Stimulated activated effector memory CD8-positive, alpha-beta T cell treated with anti-CD3 and anti-CD28 coated beads, Interleukin-12 subunit alpha, Interleukin-12 subunit beta, amount 100 ng/mL, for 72 hours (primary cell): ENCODE data around the gene NKAIN2.

Experiments used
- ATAC-seq: fragments of 150-1000 bp; cut with Tn5 transposase; 2 replicates; pipeline ENCODE4 v1.10.0; 2021
- DNase-seq, 2 donors: peaks; one replicate each; pipeline ENCODE4 v3.0.0; 2021 to 2022; ENCODE audit warnings: low spot score in 2 of 2
- H3K27ac Mint-ChIP-seq: one replicate; pipeline ENCODE4 v1.8.0; 2022; ENCODE audit warnings: mild to moderate bottlenecking, mixed read lengths
- H3K36me3 Mint-ChIP-seq: one replicate; pipeline ENCODE4 v1.8.0; 2022; ENCODE audit warnings: mild to moderate bottlenecking, mixed read lengths
- H3K4me1 Mint-ChIP-seq: one replicate; pipeline ENCODE4 v1.8.0; 2022; ENCODE audit warnings: mixed read lengths
- H3K4me3 Mint-ChIP-seq: one replicate; pipeline ENCODE4 v1.8.0; 2022; ENCODE audit warnings: mild to moderate bottlenecking, mixed read lengths
- H3K9me3 Mint-ChIP-seq: one replicate; pipeline ENCODE4 v1.8.0; 2022; ENCODE audit warnings: mixed read lengths

NKAIN2 gene

DNA sequence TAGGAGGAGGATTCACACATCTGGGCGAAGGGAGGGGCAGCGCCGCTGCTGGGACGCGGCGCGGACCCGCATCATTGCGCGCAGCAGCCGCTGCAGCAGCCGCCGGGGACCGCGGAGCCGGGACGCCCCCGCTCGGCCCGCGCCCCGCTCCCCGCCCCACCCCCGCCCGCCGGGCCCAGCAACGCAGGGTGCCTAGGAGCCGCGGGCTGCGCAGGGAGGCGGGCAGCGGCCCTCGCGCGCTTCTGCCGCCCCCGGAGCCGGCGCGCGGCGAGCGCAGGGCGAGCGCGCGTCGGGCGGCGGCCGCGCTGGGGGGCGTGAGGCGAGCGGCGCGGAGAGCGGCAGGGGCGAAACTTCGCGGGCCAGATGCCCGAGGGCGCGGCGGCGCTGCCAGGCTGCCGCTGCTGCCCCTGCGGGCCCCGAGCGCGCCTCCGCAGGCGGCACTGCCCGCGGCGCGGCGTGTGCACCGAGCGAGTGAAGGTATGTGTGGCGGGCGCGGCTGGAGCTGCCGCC lies at the start of gene NKAIN2:
TSS of gene NKAIN2 (plus strand) at position 362 of the 510 bp plus-strand sequence.
- Mint-ChIP-seq H3K27ac (no peak within 1 kb of the TSS), H3K4me3 (peak within 1 kb of the TSS; percentile 41), H3K4me1 (no peaks in the 10 kb centered on the region), H3K36me3 (no peaks in the 10 kb centered on the region), H3K9me3 (peaks cover 2% of the 10 kb centered on the region)
- ATAC-seq, result peak; percentile 12
- no peak for DNase-seq

DNA sequence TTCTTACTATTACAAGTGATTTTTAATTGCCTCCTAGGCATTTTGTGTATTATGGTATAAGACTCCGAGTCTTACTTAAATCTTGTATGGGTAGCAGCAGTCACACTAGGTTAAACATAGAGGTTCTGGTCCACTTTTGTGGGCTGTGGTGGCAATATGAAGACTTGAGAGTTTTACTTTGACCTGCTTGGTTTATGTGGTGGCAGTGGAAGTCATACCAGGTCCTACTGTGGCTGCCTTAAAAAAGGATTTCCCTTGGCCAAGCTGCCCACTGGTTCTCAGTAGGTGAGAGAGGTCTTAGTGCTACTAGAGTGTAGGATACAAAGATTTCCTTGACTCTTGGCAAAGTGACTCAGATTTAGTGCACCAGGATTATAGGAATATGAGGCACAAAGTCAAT lies 44.2 kb upstream of the NKAIN2 start:
- no peaks in the 10 kb centered on the region for H3K36me3 Mint-ChIP-seq
- no peaks in the 10 kb centered on the region for H3K4me1 Mint-ChIP-seq
- H3K27ac Mint-ChIP-seq, result no peak overlapping the region
- no peak for DNase-seq
- H3K9me3 Mint-ChIP-seq, result peaks cover 3% of the 10 kb centered on the region
- no peak for ATAC-seq
- H3K4me3 Mint-ChIP-seq, result no peak overlapping the region

DNA sequence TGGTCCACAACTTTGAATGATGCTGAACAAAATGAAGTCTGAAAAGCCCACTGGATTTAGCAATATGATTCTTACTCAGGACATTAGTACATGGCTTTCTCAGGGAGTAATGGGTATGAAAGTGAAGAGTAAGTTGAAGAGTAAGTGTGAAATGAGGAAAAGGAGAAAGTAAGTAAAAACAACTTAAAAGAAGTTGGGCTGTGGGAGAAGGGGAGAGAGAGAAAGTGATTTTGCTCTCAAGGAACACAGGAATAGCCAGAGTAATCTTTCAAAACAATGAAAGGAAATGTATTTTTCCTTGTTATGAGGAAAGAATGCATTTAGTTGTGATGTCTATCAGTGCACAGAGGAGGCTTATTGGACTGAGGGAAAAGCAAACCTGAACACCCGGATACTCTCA lies 39.8 kb upstream of the NKAIN2 start:
- Mint-ChIP-seq H3K27ac (no peak overlapping the region), H3K9me3 (no peaks in the 10 kb centered on the region), H3K4me1 (no peaks in the 10 kb centered on the region), H3K4me3 (no peak overlapping the region), H3K36me3 (no peaks in the 10 kb centered on the region)
- DNase-seq (no peak), ATAC-seq (no peak)

DNA sequence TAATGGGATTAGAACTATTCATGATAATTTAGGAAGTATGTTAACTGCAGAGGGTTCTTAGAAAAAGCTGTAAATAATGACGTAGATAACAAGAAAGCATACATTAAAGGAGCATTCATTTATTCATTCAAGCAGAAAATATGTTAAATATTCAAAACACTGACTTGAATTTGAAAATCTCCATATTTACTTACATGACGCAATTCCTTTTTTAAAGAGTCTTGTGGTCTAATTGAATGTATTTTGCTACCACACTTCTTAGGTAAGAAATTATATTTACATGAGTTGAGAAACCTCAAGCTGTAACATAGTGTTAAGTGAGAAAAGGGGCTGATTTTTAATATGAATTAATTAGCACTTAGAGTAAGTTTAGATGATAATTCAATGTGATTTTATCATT lies 38.9 kb upstream of the NKAIN2 start:
- no peaks in the 10 kb centered on the region for H3K4me1 Mint-ChIP-seq
- H3K27ac Mint-ChIP-seq, result no peak overlapping the region
- no peaks in the 10 kb centered on the region for H3K9me3 Mint-ChIP-seq
- no peak for ATAC-seq
- no peaks in the 10 kb centered on the region for H3K36me3 Mint-ChIP-seq
- no peak overlapping the region for H3K4me3 Mint-ChIP-seq
- DNase-seq, result no peak

DNA sequence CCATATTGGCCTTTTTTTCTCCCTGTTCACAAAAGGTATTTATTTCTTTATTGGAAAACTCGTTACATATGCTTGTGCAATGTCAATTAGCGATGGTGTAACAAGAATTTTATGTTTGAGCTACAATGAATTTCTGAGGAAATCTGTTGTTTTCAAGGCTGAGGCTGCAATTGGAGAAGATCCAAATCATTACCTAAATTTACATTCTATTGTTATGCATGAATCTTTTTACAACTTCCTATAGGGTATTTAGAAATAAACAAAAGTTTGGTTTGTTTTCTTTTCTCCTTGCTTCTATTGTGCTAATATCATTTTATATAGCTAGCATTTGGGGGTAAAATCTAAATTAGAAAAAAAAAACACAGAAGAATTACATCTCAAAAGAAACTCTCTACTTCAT lies 34.7 kb upstream of the NKAIN2 start:
- H3K4me1 Mint-ChIP-seq, result no peaks in the 10 kb centered on the region
- no peak for ATAC-seq
- no peak overlapping the region for H3K4me3 Mint-ChIP-seq
- no peak overlapping the region for H3K27ac Mint-ChIP-seq
- H3K36me3 Mint-ChIP-seq, result no peaks in the 10 kb centered on the region
- DNase-seq, result no peak
- H3K9me3 Mint-ChIP-seq, result no peaks in the 10 kb centered on the region

DNA sequence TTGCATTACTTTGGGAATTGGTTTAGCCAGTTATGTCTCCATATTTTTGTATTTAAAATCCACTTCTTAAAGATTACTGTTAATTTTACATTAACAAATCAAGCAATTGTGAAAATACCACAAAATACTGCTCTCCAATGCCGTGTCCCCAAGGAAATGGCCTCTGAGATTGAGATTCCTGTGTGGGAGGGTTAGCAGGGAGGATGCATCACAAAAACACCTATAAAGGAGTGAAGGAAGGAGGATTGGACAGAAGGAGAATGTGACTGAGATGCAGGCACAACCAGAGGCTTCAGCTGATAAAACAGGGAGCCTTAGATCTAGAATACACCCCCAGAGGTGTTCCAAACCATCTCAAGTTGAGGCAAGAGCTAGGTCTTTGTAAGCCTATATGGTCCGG lies 34.2 kb upstream of the NKAIN2 start:
- ATAC-seq, result no peak
- no peak overlapping the region for H3K27ac Mint-ChIP-seq

DNA sequence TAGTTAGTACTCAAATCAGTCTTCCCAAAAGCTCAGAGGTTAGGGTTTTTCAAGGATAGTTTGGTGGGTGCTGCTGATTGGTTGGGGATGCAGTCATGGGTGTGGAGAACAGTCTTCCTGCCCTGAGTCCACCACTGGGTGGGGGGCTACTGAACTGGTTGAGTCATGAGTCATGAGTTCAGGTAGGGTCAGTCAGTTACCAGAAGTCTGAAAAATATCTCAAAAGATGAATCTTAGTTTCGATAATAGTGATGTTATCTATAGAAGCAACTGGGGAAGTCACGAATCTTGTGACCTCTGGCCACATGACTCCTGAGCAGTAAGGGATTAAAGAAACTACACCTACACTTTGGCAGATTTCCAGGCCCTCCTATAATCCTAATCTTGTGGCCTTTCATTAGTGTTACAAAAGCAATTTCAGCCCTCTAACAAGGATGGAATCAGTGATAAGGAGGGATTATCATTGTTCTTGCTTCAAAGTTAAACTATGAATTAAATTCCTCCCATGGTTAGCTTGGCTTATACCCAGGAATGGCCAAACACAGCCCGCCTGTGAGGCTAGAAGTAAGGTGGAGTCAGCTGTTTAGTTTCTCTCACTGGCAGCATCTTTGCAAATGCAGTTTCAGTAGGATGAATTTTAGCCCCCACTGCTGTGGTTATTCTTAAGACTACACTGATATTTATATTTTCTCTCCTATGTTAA lies 33.3 kb upstream of the NKAIN2 start:
- H3K27ac Mint-ChIP-seq, result no peak overlapping the region

More for the DNA sequence above, 34.2 kb upstream of the NKAIN2 start:
- Mint-ChIP-seq H3K9me3 (no peaks in the 10 kb centered on the region), H3K4me1 (no peaks in the 10 kb centered on the region), H3K4me3 (no peak overlapping the region), H3K36me3 (no peaks in the 10 kb centered on the region)
- DNase-seq, result no peak

DNA sequence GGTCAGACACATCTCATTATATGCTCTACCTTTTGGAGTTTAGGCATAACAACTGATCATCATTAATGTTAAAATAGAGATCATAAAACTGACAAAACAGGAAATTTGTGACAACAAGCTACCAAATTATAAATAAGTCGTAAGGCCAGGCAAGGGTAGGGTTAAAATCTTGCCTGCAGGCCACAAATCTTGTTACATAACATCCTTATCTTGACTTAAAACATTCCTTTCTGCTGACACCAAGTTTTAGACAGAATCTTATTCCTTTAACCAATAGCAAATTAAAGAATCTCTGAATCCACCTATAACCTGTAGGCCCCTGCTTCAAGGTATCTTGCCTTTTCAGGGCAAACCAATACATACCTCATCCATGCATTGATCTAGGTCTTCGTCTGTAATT lies 32.5 kb upstream of the NKAIN2 start:
- Mint-ChIP-seq H3K27ac (no peak overlapping the region), H3K9me3 (peaks cover 8% of the 10 kb centered on the region), H3K36me3 (no peaks in the 10 kb centered on the region), H3K4me1 (no peaks in the 10 kb centered on the region), H3K4me3 (no peak overlapping the region)
- no peak for ATAC-seq
- DNase-seq, result no peak

More for the DNA sequence above, 33.3 kb upstream of the NKAIN2 start:
- H3K4me1 Mint-ChIP-seq, result no peaks in the 10 kb centered on the region
- DNase-seq (no peak), ATAC-seq (no peak)
- peaks cover 6% of the 10 kb centered on the region for H3K9me3 Mint-ChIP-seq
- H3K4me3 Mint-ChIP-seq, result no peak overlapping the region
- H3K36me3 Mint-ChIP-seq, result no peaks in the 10 kb centered on the region

DNA sequence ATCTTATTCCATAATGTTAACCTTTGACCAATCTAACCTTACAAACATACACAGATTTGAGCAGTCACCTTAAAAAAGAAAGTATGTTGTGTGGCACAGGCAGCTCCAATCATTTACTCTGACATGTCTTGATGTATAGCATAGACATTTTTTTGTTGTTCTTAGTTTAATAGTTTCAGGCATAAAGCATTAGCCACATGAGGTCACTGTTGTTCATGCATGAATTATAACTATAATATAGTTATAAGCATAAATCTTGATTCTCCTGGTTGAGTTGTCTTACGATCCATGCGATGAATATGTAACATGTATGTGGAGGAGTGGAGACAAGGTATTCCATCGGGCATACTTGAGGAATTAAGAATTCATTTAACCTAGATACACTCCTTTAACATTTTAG lies 26.1 kb upstream of the NKAIN2 start:
- ATAC-seq (no peak), DNase-seq (no peak)
- Mint-ChIP-seq H3K9me3 (peaks cover 16% of the 10 kb centered on the region), H3K36me3 (no peaks in the 10 kb centered on the region), H3K4me3 (no peak overlapping the region), H3K27ac (no peak overlapping the region), H3K4me1 (no peaks in the 10 kb centered on the region)

DNA sequence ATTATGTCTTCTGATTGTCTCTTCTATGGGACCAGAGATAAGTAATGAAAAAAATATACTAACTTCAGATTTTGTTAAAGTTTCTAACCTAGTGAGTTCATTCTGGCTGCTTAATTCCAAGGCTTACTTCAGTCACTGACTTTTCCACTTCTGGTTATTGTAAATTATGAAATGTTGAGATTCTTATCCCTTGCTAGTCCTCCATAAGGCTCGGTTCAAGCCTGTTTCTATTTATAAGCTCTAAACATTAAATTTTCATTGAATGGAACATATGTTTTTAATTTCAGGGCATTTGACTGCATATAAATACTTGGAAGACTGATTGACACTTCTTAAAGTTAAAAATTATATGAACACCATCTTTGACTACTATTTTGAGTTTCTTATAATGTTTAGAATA lies 23.6 kb upstream of the NKAIN2 start:
- ATAC-seq, result no peak
- Mint-ChIP-seq H3K4me3 (no peak overlapping the region), H3K9me3 (peaks cover 11% of the 10 kb centered on the region), H3K27ac (no peak overlapping the region), H3K36me3 (no peaks in the 10 kb centered on the region), H3K4me1 (no peaks in the 10 kb centered on the region)
- no peak for DNase-seq

DNA sequence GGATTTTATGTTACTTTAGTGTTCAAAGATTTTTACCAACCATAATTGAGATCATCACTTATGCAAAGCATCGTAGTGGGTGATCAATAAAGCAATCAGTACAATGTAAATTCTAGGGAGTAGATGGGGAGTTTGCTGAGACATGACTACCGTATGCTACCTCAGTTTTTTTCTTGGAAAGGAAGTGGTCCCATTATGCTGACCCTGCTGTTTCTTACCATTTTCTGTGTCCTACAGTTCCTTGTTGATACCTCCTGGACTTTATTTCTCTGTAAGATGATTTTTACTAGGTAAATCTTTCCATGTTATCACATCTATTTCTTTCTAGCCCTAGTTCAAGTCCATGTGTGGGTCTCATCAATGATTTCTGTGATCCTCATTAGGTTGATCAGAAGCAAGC lies 19.3 kb upstream of the NKAIN2 start:
- no peak for DNase-seq
- Mint-ChIP-seq H3K9me3 (peaks cover 9% of the 10 kb centered on the region), H3K4me3 (no peak overlapping the region), H3K4me1 (no peaks in the 10 kb centered on the region), H3K27ac (no peak overlapping the region), H3K36me3 (no peaks in the 10 kb centered on the region)
- no peak for ATAC-seq

DNA sequence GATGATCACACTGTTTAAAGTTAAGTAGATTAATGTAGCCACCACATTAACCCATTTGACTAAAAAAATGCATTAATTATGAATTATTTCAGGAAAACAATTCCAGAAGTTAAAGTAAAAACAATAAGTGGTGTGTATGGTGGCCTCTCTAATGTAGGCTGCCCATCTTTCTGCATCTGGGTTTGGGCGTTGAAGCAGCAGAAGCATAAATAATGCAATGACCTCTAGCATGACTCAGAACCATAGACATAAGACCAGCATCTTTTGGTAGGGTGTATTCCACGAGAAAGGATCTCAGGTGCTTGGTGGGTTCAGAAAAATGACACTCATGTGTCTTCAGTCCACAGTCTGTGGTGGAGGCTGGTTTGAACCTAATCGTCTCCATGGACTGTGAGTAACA lies 18.6 kb upstream of the NKAIN2 start:
- H3K36me3 Mint-ChIP-seq, result no peaks in the 10 kb centered on the region
- H3K4me3 Mint-ChIP-seq, result no peak overlapping the region
- peaks cover 13% of the 10 kb centered on the region for H3K9me3 Mint-ChIP-seq
- no peaks in the 10 kb centered on the region for H3K4me1 Mint-ChIP-seq
- no peak overlapping the region for H3K27ac Mint-ChIP-seq
- DNase-seq (no peak), ATAC-seq (no peak)

DNA sequence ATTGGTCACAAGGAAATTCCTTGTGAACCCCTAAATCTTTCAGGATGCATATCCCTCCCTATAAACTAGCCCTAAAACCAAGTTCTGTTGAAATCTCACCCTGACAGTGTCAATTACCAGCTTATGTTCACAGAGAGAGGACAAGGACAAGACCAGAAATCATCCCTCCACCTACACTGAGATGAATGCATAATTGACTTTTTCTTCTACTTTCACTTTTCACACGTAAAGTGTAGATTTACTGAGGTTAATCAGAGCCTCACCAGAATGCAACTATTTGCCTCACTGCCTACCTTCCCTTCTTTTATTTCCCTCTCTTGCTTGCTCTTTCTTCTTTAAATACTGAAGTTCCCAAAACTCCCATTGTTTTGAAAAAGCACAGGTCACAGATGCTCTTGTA lies 15.3 kb upstream of the NKAIN2 start:
- Mint-ChIP-seq H3K36me3 (no peaks in the 10 kb centered on the region), H3K27ac (no peak overlapping the region), H3K9me3 (peaks cover 11% of the 10 kb centered on the region), H3K4me1 (no peaks in the 10 kb centered on the region), H3K4me3 (no peak overlapping the region)
- ATAC-seq (no peak), DNase-seq (no peak)

DNA sequence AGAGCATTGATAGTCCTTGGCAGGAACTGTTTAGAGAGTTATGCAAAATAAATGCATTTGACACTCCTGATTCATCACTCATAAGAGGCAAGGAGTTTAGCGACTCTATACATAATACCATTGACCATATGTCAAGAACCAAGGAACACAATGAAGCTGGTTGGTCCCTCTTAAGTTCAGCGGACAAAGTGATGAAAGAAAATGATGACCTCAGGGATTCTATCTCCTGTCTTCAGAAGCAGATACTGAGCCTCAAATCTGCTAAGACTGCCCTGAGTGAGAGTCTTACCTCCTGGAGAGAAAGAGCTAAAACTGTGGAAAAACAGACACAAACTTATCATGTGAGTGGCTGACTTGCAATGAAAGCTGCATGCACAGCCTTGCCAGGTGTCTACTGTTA lies 9.5 kb upstream of the NKAIN2 start:
- ATAC-seq, result no peak
- no peak overlapping the region for H3K27ac Mint-ChIP-seq
- DNase-seq, result no peak
- H3K9me3 Mint-ChIP-seq, result peaks cover 8% of the 10 kb centered on the region
- no peak overlapping the region for H3K4me3 Mint-ChIP-seq
- no peaks in the 10 kb centered on the region for H3K36me3 Mint-ChIP-seq
- H3K4me1 Mint-ChIP-seq, result no peaks in the 10 kb centered on the region

DNA sequence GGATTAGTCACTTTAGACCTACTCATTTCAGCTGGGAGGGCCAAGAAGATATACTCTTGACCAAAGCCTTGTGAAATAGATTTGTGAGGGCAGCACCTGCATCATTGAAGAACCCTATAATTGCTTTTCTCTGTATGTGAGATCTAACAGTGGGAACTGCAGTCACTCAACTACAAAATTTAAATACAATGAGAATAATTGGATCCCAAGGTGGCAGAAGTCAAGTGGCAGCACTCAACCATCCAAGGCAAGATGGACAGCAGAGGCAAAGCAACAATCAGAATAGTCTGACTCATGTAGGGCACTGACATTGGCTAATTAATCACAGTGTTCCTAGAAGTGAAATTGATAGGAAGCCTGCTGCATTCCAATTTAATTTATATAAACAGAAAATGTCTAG lies 8.9 kb upstream of the NKAIN2 start:
- H3K27ac Mint-ChIP-seq, result no peak overlapping the region
- DNase-seq (no peak), ATAC-seq (no peak)
- H3K9me3 Mint-ChIP-seq, result peaks cover 2% of the 10 kb centered on the region
- no peak overlapping the region for H3K4me3 Mint-ChIP-seq
- no peaks in the 10 kb centered on the region for H3K4me1 Mint-ChIP-seq
- no peaks in the 10 kb centered on the region for H3K36me3 Mint-ChIP-seq

DNA sequence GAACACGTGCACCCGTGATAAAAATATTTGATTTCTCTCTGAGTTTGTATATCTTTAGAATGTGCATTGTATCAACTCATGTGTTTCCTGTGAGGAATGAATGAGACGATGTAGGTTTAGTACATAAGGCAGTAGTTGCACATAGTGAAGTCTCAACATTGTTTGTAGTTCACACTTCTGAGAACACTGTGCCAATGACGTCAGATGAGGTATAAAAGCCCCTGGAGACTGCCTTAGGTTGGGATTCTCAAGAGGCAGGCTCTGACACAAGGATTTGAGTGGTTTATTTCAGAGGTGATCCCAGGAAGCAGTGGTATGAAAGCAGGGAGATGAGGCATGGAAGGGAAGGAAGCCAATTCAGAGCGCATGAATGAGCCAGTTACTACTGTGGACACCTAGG lies 2.6 kb upstream of the NKAIN2 start:
- peaks cover 2% of the 10 kb centered on the region for H3K9me3 Mint-ChIP-seq
- no peak for ATAC-seq
- H3K4me1 Mint-ChIP-seq, result no peaks in the 10 kb centered on the region
- H3K36me3 Mint-ChIP-seq, result no peaks in the 10 kb centered on the region
- no peak overlapping the region for H3K27ac Mint-ChIP-seq
- no peak for DNase-seq
- H3K4me3 Mint-ChIP-seq, result no peak overlapping the region

DNA sequence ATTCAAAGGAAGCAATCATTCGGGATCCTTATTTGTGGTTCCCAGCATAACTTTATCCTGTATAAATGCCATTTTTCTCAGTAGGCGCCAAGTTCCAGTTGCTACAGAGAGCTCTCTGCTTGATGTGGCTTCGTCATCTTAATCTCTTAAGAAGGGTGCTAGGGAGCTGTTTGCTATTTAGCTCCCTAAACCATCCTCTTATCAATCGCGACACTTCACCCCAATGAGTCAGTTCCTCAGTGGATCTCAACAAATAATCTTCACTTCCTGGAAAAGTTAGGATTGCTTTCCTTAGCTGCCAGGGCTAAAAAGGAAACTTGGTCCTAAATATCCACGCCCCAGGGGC lies 1.3 kb upstream of the NKAIN2 start:
- Mint-ChIP-seq H3K4me1 (no peaks in the 10 kb centered on the region), H3K4me3 (no peak overlapping the region), H3K36me3 (no peaks in the 10 kb centered on the region), H3K27ac (no peak overlapping the region), H3K9me3 (peaks cover 2% of the 10 kb centered on the region)
- no peak for DNase-seq
- ATAC-seq, result peak; percentile 11
